Measurements from ENCODE around the gene NEUROG3.

- no peak for TF ChIP-seq CTCF (IDR thresholded peaks at IDR 0.05; ENCODE audit: low read length)
- TF ChIP-seq EZH2 (IDR thresholded peaks at IDR 0.05; ENCODE audit: borderline replicate concordance, low read length): no peak
These were observed 27.6 kb upstream of the NEUROG3 start for GRCh38 chr10:69600761-69601330.

All from OCI-LY1 (cell line).